RPMI7951 (cell line): ENCODE results near the gene C12orf76. TPM values are rescaled to one million over a fixed set of nuclear protein-coding genes. Genes with fewer than 3 reads are reported as not detected.

Experiments
- DNase-seq: peaks from one replicate; pipeline ENCODE4 v3.0.0-alpha.2; 2012; ENCODE audit warnings: low read depth
- total RNA-seq: library from RNA; depleted of rRNA; stranded (reverse); fragments of >200 nt; shearing (Covaris generic); gene quantifications from 2 replicates; pipeline ENCODE4 v1.2.3, GENCODE V29; 2014; rRNA removed

Gene C12orf76
- total RNA-seq, 1 experiment from 2014 or later, result 15.9 TPM

DNA sequence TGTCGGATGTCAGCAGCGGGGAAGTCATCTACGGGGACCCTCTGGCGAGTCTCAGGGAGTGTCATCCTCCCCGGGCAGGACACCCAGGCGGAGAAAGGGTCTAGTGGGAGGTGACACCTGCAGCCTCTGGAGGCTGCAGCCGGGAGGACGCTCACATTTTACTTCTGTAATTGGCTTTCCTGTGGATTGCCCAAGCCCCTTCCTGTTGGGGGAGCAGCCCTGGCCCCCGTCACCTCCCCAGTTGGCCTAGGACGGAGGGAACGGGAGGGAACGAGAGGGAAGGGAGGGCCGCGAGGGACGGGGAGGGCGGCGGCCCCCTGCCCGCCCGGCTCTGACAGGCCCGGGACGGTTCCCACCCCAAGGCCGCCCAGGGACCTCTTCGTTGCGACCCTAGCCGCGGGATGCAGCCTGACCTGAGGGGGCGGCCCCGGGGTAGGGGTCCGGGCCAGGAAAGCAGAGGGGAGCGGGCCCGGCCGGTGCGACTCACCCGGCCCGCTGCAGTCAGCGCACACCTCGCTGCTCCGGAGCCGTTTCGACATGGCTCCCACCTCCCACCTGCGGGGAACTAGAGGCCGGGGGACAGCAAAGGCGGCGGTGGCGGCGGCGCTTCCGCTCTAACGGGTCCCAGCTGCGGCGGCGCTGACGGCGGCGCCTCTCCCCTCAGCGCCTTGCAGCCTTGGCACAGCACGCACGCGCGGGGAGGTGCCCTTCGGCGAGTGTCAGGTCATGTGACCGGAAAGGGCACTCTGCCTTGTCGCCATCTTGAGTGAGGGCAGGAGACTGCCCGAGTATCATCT lies 52.4 kb downstream of the C12orf76 start, which contains the start of gene GIT2:
GIT2 (minus strand) TSS at position 683 of the 797 bp plus-strand sequence; CDS start at position 539, 144 bp downstream.
- DNase-seq, result peak; percentile 87

DNA sequence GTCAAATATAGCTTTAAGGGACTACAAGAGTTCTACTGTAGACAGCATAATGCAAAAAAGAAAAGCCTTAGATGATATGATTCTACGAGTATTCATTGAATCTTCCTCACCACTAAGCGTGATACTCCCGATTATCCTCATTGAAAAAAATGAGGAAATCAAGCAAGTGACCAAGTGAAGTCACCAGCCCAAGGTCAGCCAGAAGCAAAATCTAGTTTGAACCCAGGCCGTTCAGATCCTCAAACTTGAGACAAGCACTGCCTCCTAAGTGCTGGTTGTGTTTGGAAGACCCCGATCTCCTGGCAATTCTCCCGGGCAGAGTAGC lies 53.0 kb downstream of the C12orf76 start:
- DNase-seq, result no peak

DNA sequence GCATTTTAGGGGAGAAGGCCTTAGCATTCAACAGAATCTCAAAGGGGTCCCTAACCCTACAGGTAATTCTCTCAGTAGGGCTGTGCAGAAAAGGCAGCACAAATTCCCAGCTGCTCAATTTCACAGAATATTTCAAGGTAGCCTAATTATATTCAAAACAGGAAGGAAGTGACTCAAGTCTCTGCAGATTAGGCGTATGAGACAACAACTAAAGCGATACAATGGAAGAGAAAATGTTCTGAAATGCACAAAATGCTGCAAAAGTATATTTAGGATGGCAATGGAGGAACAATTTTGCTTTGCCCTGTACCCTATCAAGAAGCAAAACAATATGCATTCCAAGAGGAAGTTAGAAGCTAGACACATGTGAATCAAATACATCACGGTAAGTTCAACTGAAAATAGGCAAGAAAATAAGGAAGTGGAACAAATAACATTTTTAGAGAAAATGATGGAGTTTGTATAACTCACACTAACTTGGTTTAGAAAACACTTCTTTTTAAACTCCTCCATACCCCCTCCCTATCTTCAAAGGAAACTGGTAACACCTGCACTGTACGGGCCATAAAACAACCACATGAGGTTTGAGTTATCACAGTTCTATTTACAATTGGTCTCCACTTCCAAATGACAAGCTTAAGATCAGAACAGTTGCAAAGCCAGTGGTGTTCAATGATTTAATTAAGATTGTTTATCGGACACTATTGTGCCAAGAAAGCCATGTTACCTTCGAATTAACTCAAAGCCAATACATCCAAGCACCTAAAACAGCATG lies 53.7 kb downstream of the C12orf76 start:
- DNase-seq, result no peak

DNA sequence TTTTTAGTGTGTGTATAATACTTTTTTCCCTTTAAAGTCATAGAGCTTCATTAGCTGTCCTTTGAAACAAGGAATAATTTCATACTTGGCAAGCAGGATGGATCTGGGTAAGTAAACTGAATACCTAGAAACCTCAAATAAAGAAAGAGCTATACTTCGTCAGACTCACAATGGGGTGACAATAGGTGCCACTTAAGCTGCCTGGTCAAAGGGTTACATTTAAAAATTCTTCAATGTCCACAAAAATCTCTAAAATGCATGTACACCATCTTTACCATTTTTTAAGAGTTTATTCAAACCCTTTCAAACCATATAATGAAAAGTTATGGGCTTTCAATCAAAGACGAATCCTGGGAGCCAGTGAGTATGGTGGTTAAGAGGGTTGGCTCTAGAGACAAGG lies 55.2 kb downstream of the C12orf76 start:
- no peak for DNase-seq

DNA sequence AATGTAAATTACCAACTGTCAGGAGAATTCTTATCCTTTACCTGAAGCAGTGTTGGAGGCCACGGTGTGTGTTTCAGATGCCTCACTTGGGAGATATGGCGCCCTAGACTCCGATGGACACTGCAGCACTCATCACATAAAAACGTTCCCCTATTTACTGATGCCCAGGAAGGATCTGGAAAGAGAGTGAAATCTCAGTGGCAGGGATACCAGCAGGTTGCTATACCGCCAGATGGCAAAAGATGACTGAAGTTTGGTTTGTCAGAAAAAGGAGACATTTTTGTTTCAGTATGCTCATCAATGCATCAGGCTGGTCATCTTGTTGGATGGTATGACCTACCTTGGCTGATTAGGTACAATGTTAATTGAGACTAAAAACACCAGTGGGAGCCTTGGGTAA lies 56.7 kb downstream of the C12orf76 start:
- no peak for DNase-seq

Other genes with a start within 250 kb of the C12orf76 start
- gene TRPV4, start 215.1 kb downstream of the C12orf76 start, total RNA-seq, result 0.68 and 0.96 TPM in 2 replicates
- gene GLTP, start 168.0 kb downstream of the C12orf76 start, total RNA-seq, result 35.7 and 36.8 TPM in 2 replicates
- gene TCHP, start 148.2 kb downstream of the C12orf76 start, total RNA-seq, result 9.4 and 10.2 TPM in 2 replicates
- gene GIT2, start 52.2 kb downstream of the C12orf76 start, total RNA-seq, result 22.2 and 24.3 TPM in 2 replicates
- gene ANKRD13A, start 49.1 kb downstream of the C12orf76 start, total RNA-seq, result 37.2 and 39.4 TPM in 2 replicates
- 19.7 and 23.4 TPM in 2 replicates for gene IFT81, start 75.8 kb upstream of the C12orf76 start, total RNA-seq
- gene ATP2A2, start 232.7 kb upstream of the C12orf76 start, total RNA-seq, result 68.5 and 75.7 TPM in 2 replicates